HK-2 (cell line): ENCODE measurements around the gene PRPF19.

ENCODE experiments used
- DNase-seq: peaks from one replicate; pipeline ENCODE4 v3.0.0-alpha.2; 2018; ENCODE audit not compliant: unreplicated experiment

The PRPF19 gene

DNA sequence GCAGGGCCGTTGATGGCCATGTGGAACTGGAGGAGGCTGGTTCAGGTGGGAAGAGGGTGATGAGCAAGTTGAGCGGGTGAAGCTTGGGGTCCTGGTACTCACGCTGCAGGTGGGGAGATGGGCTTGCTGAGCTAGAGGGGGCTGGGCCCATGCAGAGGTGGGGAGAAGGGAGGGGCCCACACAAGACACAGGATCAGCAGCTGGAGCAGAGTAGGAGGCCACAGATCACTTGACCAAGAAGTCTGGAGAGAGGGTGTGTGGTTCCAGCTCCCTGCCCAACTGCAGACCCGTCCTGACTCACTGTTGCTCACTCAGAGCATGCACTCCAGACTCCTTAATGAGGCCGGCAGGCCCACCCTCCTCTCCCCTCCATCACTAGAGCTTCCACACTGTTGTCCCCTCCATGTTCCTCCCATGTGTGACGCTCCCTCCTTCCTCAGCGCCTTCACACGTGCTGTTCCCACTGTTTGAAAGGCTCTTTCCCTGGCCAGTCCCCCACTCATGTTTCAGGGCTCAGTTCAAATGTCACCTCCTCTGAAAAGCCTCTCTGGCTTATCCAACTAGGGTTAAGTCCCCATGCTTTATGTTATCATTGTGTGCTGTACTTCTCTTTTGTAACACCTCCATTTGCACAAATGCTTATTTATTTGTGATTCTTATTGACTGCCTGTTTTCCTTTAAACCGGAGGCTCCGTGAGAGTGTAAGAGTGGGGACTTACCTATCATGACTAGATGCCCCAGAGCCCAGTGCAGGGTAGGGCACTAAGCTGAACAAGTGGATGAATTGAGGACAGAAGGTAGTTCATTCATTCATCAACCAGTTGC lies 62.1 kb downstream of the PRPF19 start:
- no peak for DNase-seq

DNA sequence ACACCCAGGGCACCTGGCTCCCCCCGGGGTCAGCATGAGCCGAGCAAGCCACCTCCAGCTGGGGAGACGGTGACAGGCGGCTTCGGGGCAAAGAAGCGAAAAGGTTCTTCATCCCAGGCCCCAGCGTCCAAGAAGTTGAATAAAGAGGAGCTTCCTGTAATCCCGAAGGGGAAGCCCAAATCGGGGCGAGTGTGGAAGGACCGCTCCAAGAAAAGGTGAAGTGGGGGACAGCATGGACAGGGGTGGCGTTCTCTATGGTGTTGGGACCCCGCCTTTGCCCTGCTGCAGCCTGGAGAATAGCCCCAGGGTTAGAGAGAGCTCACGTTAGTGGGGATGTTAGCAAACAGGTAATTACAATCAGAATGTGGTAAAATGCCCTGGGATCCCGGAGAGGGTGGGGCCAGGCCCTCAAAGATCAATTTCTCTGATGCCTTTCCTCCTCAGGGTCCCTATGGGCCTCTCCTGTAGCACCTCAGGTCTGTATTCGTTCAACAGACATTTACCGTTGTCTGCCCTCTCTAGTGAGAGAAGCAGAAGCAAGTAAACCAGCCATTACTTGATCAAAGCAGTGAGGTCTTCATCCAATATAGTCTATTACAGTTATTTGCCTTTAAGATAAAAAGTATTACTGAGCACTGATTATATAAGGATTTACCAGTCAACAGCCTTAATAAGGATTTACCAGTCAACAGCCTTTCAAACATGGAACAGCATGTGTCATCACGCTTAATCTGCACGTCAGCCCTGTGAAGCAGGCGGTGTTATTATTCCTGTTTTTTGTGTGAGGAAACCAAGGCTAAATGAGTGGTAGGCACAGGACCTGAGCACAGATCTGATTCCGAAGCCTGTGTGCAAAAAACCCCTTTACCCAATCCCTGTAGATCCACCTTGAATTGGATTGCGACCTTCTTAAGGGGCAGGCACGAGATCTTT lies 63.5 kb downstream of the PRPF19 start:
- no peak for DNase-seq

DNA sequence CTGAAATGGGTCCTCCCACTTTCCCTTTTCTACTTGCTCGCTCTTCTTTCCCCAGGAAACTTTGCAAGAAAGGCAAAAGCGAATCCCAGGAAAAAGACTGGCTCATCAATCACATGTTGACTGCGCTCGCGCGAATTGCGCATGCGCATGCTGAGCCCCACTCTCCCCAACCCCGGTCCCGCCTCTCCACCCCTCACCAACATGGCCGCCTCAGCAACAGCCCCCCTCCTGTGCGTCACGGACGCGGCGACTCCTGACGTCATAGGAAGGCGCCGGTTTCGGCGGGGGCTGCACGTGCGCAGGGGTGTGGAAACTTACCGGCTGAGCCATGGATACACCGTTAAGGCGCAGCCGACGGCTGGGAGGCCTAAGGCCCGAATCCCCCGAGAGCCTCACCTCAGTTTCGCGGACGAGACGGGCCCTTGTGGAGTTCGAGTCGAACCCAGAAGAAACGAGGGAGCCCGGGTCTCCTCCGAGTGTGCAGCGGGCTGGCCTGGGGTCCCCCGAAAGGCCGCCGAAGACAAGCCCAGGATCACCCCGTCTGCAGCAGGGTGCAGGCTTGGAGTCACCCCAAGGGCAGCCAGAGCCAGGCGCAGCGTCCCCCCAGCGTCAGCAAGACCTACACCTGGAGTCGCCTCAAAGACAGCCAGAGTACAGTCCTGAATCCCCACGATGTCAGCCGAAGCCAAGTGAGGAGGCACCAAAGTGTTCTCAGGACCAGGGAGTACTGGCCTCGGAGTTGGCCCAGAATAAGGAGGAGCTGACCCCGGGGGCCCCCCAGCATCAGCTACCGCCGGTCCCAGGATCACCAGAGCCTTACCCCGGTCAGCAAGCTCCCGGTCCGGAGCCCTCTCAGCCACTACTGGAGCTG lies 64.4 kb downstream of the PRPF19 start, which contains the start of gene CCDC86:
Gene CCDC86, plus strand, starts transcription at position 317 of the 871 bp plus-strand sequence. Its CDS starts 12 bp downstream, at position 329.
- peak; percentile 91 for DNase-seq
